Activated naive CD4-positive, alpha-beta T cell treated with anti-CD3 and anti-CD28 coated beads, Interleukin-2, amount 50 U/mL, for 24 hours (primary cell): ENCODE measurements around the gene CYTH3.
"Not testable (repeated sequence)": the region's sequence is repeated elsewhere in the genome, so short reads cannot be mapped to it uniquely, and the experiment has no call there.

Experiments used
- H3K27ac Mint-ChIP-seq: one replicate; pipeline ENCODE4 v1.8.0; 2021; ENCODE audit warnings: mild to moderate bottlenecking, mixed read lengths
- H3K27me3 Mint-ChIP-seq: one replicate; pipeline ENCODE4 v1.8.0; 2021; ENCODE audit warnings: mixed read lengths
- H3K36me3 Mint-ChIP-seq: one replicate; pipeline ENCODE4 v1.8.0; 2021; ENCODE audit warnings: mixed read lengths
- H3K4me1 Mint-ChIP-seq: one replicate; pipeline ENCODE4 v1.8.0; 2021; ENCODE audit warnings: mixed read lengths
- H3K4me3 Mint-ChIP-seq: one replicate; pipeline ENCODE4 v1.8.0; 2021; ENCODE audit warnings: mild to moderate bottlenecking, mixed read lengths
- H3K9me3 Mint-ChIP-seq: one replicate; pipeline ENCODE4 v1.8.0; 2021; ENCODE audit warnings: mixed read lengths

The CYTH3 gene

GRCh38 chr7:6290319-6290741 lies 17.9 kb upstream of the CYTH3 start:
- Mint-ChIP-seq H3K27me3 (peaks cover 1% of the 10 kb centered on the region), H3K27ac (no peak overlapping the region), H3K4me1 (no peaks in the 10 kb centered on the region)

GRCh38 chr7:6288270-6288860 lies 15.9 kb upstream of the CYTH3 start:
- H3K4me3 Mint-ChIP-seq, result no peak overlapping the region
- H3K9me3 Mint-ChIP-seq, result no peaks in the 10 kb centered on the region
- no peak overlapping the region for H3K27ac Mint-ChIP-seq
- no peaks in the 10 kb centered on the region for H3K36me3 Mint-ChIP-seq
- no peaks in the 10 kb centered on the region for H3K4me1 Mint-ChIP-seq
- H3K27me3 Mint-ChIP-seq, result peaks cover 1% of the 10 kb centered on the region

More at GRCh38 chr7:6290319-6290741, 17.9 kb upstream of the CYTH3 start:
- Mint-ChIP-seq H3K9me3 (no peaks in the 10 kb centered on the region), H3K4me3 (no peak overlapping the region), H3K36me3 (no peaks in the 10 kb centered on the region)

DNA sequence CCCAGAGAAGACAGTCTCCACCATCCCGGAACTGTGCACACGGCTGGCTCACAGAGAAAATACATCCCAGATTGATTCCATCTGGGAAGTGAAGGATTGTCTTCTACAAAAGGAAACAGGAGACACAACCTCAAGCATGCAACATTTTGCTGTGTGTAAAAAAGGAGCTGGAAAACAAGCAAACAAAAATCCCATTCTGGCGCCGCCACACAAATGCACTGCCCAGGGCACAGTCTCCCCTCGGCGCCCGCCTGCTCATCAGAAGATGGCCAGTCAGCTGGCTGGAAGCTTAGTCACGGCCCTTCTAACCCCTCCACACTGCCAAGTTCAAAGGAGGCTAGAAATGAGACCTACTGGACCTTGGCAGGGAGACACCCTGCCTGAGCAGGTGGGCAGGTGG lies 14.1 kb upstream of the CYTH3 start:
- Mint-ChIP-seq H3K4me3 (no peak overlapping the region), H3K4me1 (no peaks in the 10 kb centered on the region), H3K27ac (no peak overlapping the region), H3K36me3 (no peaks in the 10 kb centered on the region), H3K27me3 (peaks cover 1% of the 10 kb centered on the region), H3K9me3 (no peaks in the 10 kb centered on the region)

- no peak overlapping the region for H3K27ac Mint-ChIP-seq
- H3K4me3 Mint-ChIP-seq, result no peak overlapping the region
- H3K36me3 Mint-ChIP-seq, result no peaks in the 10 kb centered on the region
- no peaks in the 10 kb centered on the region for H3K4me1 Mint-ChIP-seq
- H3K27me3 Mint-ChIP-seq, result peaks cover 1% of the 10 kb centered on the region
- H3K9me3 Mint-ChIP-seq, result no peaks in the 10 kb centered on the region
Measured at GRCh38 chr7:6284461-6285360, 12.3 kb upstream of the CYTH3 start.

GRCh38 chr7:6284055-6284400 lies 11.6 kb upstream of the CYTH3 start:
- H3K4me1 Mint-ChIP-seq, result no peaks in the 10 kb centered on the region
- no peaks in the 10 kb centered on the region for H3K36me3 Mint-ChIP-seq
- H3K9me3 Mint-ChIP-seq, result no peaks in the 10 kb centered on the region
- no peak overlapping the region for H3K4me3 Mint-ChIP-seq
- no peak overlapping the region for H3K27ac Mint-ChIP-seq
- H3K27me3 Mint-ChIP-seq, result no peaks in the 10 kb centered on the region

GRCh38 chr7:6283391-6284054 lies 11.1 kb upstream of the CYTH3 start:
- not testable (repeated sequence) for H3K27me3 Mint-ChIP-seq, H3K4me3 Mint-ChIP-seq, H3K9me3 Mint-ChIP-seq, H3K36me3 Mint-ChIP-seq, H3K4me1 Mint-ChIP-seq, H3K27ac Mint-ChIP-seq

DNA sequence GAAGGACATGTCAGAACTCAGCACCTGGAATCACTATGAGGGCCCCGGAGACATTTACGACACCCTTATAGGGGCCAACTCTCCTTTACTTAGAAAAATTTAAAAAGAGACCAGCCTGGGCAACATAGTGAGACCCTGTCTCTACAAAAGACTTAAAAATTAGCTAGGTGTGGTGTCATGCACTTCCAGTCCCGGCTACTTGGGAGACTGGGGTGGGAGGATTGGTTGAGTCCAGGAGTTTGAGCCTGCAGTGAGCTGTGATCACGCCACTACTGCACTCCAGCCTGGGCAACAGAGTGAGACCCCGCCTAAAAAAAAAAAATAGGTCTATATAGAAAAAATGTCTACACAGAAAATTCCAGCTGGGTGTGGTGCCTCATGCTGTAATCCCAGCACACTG lies 7.5 kb upstream of the CYTH3 start:
- Mint-ChIP-seq H3K27me3 (no peaks in the 10 kb centered on the region), H3K4me1 (no peaks in the 10 kb centered on the region), H3K36me3 (no peaks in the 10 kb centered on the region), H3K9me3 (no peaks in the 10 kb centered on the region), H3K27ac (no peak overlapping the region), H3K4me3 (no peak overlapping the region)

DNA sequence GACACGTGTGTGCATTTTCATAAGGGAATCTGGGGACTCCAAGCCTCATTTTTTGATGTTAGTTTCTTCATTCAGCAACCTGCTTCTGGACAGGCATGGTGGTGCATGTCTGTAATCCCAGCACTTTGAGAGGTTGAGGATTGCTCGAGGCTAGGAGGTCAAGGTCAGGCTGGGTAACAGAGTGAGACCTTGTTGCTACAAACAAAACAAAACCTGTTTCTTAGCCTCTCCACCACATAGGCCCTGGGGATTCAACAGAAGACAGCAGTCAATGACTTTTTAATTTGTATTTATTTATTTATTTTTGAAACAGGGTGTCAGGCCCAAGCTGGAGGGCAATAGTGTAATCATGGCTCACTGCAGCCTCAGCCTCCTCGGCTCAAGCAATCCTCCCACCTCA lies 6.9 kb upstream of the CYTH3 start:
- no peak overlapping the region for H3K4me3 Mint-ChIP-seq
- H3K36me3 Mint-ChIP-seq, result no peaks in the 10 kb centered on the region
- H3K4me1 Mint-ChIP-seq, result no peaks in the 10 kb centered on the region
- no peaks in the 10 kb centered on the region for H3K9me3 Mint-ChIP-seq
- H3K27me3 Mint-ChIP-seq, result no peaks in the 10 kb centered on the region
- no peak overlapping the region for H3K27ac Mint-ChIP-seq

DNA sequence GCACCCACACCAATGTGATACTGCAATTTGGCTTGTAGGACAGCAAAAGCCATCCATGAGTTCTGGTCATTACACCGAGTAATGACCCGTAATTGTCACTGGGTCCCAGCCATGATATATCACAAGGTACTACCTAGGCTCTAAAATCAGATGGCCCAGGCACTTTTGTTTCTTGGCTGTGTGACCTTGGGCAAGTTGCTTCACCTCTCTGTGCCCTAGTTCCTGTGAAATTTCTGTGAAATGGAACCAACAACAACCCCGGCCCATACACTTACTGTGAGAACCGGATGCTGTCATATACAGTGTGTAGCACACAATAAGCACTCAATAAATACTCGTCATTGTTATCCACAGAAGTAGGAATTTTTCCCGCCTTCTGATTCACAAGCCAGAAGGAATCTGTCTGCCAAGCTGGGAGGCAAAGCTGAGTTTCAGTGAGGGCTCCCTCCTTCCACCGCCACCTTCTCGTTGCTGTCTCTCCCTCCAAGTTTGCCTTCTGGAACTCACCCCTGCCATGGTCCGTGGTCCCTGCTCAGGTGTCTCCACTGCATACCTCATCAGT lies 6.4 kb upstream of the CYTH3 start:
- Mint-ChIP-seq H3K4me3 (no peak overlapping the region), H3K36me3 (no peaks in the 10 kb centered on the region), H3K27ac (no peak overlapping the region), H3K27me3 (no peaks in the 10 kb centered on the region), H3K9me3 (no peaks in the 10 kb centered on the region), H3K4me1 (no peaks in the 10 kb centered on the region)

DNA sequence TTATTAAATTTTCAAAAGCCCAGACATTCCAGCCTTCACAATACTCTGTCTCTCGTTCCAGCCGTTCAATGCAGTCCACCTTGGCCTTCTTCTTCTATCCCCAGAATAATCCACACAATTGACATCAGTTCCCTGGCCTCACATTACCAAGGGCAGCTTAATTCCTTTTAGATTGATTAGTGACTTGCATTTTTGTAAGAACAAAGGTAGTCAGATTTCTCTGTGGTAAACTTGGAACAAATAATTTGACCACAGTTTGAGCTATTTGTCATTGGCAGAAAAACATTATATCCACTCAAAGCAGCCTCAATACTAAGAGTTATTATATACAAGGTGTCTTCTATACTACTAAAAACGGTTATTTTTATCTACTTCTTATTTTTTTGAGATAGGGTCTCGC lies 5.1 kb upstream of the CYTH3 start:
- H3K9me3 Mint-ChIP-seq, result no peaks in the 10 kb centered on the region
- H3K36me3 Mint-ChIP-seq, result no peaks in the 10 kb centered on the region
- H3K4me3 Mint-ChIP-seq, result no peak overlapping the region
- peaks cover 11% of the 10 kb centered on the region for H3K4me1 Mint-ChIP-seq
- H3K27me3 Mint-ChIP-seq, result no peaks in the 10 kb centered on the region
- H3K27ac Mint-ChIP-seq, result no peak overlapping the region

GRCh38 chr7:6276911-6277408 lies 4.5 kb upstream of the CYTH3 start:
- no peak overlapping the region for H3K4me3 Mint-ChIP-seq
- H3K36me3 Mint-ChIP-seq, result no peaks in the 10 kb centered on the region
- H3K4me1 Mint-ChIP-seq, result peaks cover 12% of the 10 kb centered on the region
- no peak overlapping the region for H3K27ac Mint-ChIP-seq
- H3K9me3 Mint-ChIP-seq, result no peaks in the 10 kb centered on the region
- no peaks in the 10 kb centered on the region for H3K27me3 Mint-ChIP-seq

- H3K9me3 Mint-ChIP-seq, result no peaks in the 10 kb centered on the region
- no peak overlapping the region for H3K27ac Mint-ChIP-seq
- no peaks in the 10 kb centered on the region for H3K36me3 Mint-ChIP-seq
- peaks cover 4% of the 10 kb centered on the region for H3K27me3 Mint-ChIP-seq
- H3K4me1 Mint-ChIP-seq, result peaks cover 26% of the 10 kb centered on the region
- H3K4me3 Mint-ChIP-seq, result no peak overlapping the region
Measured at GRCh38 chr7:6274743-6275142, 2.3 kb upstream of the CYTH3 start.

DNA sequence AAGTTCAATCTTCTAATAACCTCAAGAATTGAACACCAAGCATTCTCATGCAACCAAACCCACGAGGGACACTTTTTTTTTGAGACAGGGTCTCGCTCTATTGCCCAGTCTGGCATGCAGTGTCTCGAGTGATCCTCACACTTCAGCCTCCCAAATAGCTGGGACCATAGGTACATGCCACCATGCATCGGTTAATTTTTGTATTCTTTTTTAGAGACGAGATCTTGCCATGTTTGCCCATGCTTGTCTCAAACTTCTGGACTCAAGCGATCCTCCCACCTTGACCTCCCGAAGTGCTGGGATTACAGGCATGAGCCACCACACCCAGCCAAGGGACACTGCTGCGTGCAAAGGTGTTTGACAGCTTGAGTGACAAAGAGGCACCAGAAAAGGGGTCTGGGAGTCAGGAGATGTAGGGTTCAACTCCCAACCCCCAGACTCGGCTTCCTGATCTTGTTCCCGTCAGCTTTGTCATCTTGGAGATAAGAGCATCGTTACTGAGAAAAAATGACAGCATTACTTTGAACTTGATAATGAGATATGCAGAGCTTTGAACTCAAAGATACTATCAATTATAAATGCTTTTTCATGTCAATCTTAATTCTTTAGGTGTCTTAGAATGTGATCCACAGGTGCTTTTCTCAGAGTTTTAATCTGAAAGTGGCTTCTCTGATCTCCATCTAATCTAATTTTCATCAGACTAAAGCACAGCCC lies 1.6 kb upstream of the CYTH3 start:
- Mint-ChIP-seq H3K27ac (no peak overlapping the region), H3K4me1 (peaks cover 26% of the 10 kb centered on the region), H3K4me3 (peak overlapping the region; percentile 79), H3K9me3 (no peaks in the 10 kb centered on the region), H3K36me3 (no peaks in the 10 kb centered on the region), H3K27me3 (peaks cover 4% of the 10 kb centered on the region)

DNA sequence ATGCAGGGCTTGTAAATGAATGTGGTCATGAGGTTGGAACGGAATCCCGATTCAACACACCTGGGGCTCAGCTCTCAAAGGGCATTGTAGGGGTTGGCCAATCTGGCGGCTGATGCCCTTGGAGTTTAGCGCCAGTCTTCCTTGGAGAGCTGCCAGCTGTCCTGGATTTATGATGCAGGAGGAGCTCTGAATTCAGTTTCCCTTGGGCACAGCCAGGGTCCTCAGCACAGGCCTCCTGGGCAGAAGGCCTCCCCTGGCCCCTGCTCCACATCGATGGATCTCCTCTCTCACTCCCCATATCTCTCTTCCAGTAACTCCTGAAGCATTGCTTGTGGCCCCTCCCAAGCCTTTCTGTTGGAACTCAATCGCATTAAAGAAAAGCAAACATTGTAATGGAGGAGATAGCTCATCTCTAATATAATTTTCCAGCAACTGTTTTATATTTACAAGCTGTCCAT lies 985 bp upstream of the CYTH3 start:
- Mint-ChIP-seq H3K27ac (no peak overlapping the region), H3K4me3 (peak overlapping the region; percentile 79), H3K36me3 (no peaks in the 10 kb centered on the region), H3K9me3 (no peaks in the 10 kb centered on the region), H3K27me3 (peaks cover 4% of the 10 kb centered on the region), H3K4me1 (peaks cover 26% of the 10 kb centered on the region)

DNA sequence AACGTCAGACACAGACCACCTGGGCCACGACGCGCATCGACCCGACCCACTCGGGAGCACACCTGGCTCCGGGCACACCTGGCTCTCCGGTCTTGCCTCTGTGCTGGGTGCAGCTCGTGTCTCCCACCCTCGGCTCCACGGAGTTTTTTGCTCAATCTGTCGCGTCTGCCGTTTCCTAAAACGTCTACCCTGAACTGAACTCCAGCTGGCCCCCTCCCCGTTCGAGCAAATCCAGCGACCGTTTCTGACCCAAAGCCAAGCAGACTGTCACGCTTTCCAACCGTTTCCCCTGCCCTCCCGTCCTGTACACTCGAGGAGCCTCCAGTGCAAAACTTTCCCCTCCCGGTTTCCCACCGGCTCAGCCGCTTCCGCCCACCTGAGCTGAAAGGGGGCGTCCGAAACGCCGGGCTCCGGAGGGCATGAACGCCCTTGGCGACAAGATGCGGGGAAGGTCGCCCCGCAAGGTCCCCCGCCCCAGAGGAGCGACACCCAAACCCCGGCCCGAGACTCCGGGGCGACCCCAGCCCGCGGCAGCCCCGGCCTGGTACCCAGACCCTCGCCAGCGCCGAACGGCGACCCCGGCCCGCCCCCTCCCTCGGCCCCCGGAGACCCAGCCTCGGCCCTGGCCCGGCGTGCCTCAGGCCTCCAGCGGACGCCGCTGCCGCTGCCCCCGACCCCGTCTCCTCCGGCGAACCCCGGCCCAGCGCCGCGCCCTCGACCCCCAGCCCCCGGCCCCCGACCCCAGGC lies 557 bp downstream of the CYTH3 start:
- H3K4me1 Mint-ChIP-seq, result peaks cover 26% of the 10 kb centered on the region
- peak overlapping the region; percentile 91 for H3K4me3 Mint-ChIP-seq
- no peak overlapping the region for H3K27ac Mint-ChIP-seq
- peaks cover 4% of the 10 kb centered on the region for H3K27me3 Mint-ChIP-seq
- H3K9me3 Mint-ChIP-seq, result no peaks in the 10 kb centered on the region
- no peaks in the 10 kb centered on the region for H3K36me3 Mint-ChIP-seq
